Endometrial microvascular endothelial cells (primary cell): ENCODE data around the gene ARHGAP1. TPM values are rescaled to one million over a fixed set of nuclear protein-coding genes. Genes with fewer than 3 reads are reported as not detected.
"Not testable (repeated sequence)": the region's sequence is repeated elsewhere in the genome, so short reads cannot be mapped to it uniquely, and the experiment has no call there.

Source experiments
- in situ Hi-C: cut with HindIII; loops from 2 replicates; pipeline ENCODE4 v1.10.0; 2017; ENCODE audit warnings: low sequenced_read_pairs, low pct_unique_long_range_greater_than_20kb; ENCODE audit errors: inconsistent ontology term
- total RNA-seq: library from RNA; depleted of rRNA; stranded (reverse); fragments of >200 nt; gene quantifications from one replicate; pipeline ENCODE4 v1.2.3, GENCODE V29; 2015; ENCODE audit errors: inconsistent ontology term

Gene ARHGAP1
- total RNA-seq, 1 donor from 2014 or later = 29.1 TPM

DNA sequence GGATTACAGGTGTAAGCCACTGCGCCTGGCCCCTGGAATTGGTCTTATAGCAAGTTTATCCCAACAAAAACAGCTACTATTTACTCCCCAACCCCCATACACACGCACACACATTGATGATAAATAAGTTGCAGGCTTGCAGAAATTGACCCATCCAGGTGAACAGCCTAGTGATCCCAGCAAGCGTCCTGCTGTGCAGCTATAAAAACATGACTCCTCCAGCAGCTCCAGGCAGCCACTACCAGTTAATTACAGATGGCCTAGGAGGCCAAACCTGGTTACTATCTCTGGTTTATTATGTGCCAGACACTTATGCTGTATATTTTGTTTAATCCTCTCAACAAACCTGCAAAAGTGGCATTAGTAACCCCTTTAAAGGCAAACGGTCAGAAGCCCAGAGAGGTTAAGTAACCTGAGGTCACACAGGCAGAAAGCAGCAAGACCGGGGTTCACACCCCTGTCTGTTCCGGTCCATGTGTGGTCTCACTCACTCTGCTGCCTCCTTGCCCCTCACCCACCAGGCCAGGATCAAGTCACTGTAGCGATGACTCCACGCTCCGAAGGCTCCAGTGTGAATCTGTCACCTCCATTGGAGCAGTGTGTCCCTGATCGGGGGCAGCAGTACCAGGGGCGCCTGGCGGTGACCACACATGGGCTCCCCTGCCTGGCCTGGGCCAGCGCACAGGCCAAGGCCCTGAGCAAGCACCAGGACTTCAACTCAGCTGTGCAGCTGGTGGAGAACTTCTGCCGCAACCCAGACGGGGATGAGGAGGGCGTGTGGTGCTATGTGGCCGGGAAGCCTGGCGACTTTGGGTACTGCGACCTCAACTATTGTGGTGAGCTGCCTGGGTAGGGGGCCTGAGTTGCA, 25.2 kb upstream of the ARHGAP1 start:
- in situ Hi-C loops = no loop called here

GRCh38 chr11:46724088-46724487, 23.7 kb upstream of the ARHGAP1 start:
- in situ Hi-C loops = no loop called here

DNA sequence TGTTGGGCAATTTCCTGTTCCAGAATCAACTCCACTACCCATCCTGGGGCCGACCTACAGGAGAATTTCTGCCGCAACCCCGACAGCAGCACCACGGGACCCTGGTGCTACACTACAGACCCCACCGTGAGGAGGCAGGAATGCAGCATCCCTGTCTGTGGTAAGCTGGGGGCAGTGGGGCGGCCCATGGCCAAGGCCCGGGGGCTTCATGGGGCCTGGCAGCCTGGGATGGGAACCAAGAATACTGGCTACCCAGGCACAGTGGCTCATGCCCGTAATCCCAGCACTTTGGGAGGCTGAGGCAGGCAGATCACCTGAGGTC, 22.9 kb upstream of the ARHGAP1 start:
- in situ Hi-C loops = no loop called here

DNA sequence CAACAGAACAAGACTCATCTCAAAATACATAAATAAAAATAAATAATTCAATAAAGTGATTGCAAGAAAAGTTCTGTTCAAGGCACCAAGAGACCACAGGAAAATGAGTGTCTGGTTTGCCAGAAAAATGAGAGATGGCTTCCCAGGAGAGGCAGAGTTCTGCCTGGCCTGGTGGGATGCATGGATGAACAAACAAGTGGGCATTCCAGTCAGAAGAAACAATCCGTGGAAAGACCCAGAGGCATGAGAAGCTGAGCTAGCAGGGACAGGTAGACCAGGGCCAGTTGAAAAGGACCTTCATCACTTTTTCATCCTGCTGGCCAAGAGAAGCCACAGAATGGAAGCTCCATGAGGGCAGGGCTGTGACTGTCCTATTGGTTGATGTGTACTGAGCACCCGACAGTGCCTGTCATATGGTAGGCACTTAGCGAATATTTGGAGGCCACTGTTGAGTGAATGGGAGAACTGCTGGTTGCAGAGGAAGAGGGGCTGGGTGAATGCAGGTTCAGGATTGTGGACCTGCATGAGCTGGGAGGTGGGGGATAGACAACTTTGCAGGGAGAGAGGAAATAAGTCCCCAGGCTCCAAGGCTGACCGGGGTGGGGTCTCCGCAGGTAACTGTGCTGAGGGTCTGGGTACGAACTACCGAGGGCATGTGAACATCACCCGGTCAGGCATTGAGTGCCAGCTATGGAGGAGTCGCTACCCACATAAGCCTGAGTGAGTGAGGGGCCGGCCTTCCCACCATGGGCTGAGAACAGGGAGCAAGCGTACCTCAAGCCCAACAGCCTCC, 22.3 kb upstream of the ARHGAP1 start:
- in situ Hi-C loops = no loop called here

GRCh38 chr11:46721286-46721685, 20.9 kb upstream of the ARHGAP1 start:
- in situ Hi-C loops = no loop called here

GRCh38 chr11:46719543-46720218, 19.3 kb upstream of the ARHGAP1 start:
- in situ Hi-C loops = no loop called here

DNA sequence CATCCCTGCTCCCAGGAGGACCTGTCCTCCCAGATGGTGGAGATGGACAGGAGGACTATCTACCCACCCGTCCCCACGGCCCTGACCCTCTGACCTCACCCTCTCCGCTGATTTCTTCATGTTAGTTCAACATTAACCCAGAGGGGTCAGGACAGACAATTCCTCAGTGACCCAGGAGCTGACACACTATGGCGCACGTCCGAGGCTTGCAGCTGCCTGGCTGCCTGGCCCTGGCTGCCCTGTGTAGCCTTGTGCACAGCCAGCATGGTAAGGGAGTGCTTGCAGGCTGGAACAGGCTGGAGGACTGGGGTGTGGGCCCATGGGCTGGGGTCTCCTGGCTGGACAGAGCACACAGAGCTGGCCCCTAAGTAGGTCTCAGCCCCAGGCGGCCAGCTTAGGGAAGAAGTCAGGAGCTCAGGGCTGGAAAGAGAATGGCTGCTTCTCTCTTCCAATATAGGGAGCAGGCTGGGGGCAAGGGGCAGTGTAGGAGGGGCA, 18.7 kb upstream of the ARHGAP1 start, which contains the start of gene F2:
TSS of gene F2 (plus strand) at position 166 of the 495 bp plus-strand sequence. CDS start at position 189, 23 bp downstream.
- in situ Hi-C loops = no loop called here

DNA sequence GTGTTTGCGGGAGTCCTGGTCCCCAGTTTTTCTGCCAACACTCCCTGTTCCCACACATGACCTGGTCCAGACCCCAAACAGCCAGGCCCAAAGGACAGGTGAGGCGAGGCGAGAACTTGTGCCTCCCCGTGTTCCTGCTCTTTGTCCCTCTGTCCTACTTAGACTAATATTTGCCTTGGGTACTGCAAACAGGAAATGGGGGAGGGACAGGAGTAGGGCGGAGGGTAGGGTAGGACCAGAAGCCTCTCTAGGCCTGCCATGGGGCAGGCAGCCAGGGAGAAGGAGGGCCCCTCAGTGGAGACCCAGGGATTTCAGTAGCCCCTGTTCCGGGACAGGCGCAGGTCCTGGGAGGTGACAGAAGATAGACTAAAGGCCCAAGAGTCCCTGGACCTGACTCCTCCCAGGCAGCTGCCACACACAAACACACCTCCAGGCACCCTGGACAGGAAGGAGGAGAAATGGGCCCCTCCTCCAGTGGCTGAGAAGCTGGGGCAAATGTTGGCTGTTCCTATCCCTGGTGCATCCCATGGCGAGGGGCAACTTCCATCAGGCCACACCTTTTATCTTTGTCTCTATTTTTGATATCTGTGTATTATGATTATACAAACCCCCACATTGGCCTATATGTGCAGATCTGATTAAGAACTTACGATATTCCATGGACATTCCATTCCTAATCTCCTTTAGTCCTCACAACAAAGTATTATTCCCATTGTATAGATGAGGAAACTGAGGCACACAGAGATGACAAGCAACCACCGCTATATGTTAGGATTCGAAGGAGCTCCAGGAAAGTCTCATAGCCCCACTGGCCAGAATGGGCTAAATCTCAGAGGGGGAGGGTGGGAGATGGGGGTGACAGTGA, 18.0 kb upstream of the ARHGAP1 start:
- in situ Hi-C loops = no loop called here

- in situ Hi-C loops = not testable (repeated sequence)
These were observed 17.4 kb upstream of the ARHGAP1 start for GRCh38 chr11:46717825-46718154.

DNA sequence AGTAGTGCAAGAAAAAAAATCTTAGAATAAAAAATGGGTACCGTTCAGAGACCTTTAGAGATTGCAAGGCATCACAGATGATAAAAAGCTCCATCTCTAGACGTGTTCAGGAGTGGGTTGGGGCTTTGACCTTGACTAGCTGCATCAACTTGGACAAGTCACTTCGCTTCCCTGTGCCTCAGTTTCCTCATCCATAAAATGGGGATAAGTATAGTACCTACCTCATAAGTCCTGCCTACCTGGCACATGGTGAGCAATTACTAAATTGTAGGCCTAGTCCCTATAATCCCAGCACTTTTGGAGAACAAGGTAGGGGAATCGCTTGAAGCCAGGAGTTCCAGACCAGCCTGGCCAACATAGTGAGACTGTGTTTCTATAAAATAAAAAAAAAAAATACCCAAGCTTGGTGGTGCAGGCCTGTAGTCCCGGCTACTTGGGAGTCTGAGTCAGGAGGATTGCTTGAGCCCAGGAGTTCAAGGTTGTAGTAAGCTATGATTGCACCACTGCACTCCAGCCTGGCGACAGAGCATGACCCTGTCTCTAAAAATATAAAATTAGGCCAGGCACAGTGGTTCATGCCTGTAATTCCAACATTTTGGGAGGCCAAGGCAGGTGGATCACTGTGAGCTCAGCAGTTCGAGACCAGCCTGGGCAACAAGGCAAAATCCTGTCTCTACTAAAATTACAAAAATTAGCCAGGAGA, 12.6 kb upstream of the ARHGAP1 start:
- in situ Hi-C loops = no loop called here

DNA sequence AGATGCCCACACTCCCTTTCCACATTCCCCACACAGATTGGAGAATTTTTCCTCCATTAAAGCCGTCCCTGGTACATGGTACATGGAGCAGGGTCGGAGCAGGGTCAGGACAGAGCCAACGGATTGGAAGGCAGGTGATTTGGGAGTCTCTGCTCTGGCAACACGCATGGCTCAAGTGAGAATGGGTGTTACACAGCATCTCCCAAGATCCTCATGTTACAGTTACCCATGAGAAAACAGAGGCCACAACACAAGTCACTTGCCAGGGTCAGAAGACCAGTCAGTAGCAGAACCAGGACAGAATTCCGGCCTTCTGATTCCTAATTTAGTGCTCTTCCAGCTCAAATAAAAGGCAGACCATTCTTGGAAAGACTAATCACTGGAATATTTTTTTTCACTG, 10.9 kb upstream of the ARHGAP1 start:
- in situ Hi-C loops = no loop called here

GRCh38 chr11:46710821-46711269, 10.4 kb upstream of the ARHGAP1 start:
- in situ Hi-C loops = no loop called here

- in situ Hi-C loops = not testable (repeated sequence)
These were observed 8.9 kb upstream of the ARHGAP1 start for GRCh38 chr11:46709351-46709750.

- in situ Hi-C loops = no loop called here
These were observed 6.5 kb upstream of the ARHGAP1 start for GRCh38 chr11:46706886-46707285.

GRCh38 chr11:46705070-46705688, 4.8 kb upstream of the ARHGAP1 start:
- in situ Hi-C loops = no loop called here

GRCh38 chr11:46701078-46701654, 747 bp upstream of the ARHGAP1 start:
- in situ Hi-C loops = no loop called here

DNA sequence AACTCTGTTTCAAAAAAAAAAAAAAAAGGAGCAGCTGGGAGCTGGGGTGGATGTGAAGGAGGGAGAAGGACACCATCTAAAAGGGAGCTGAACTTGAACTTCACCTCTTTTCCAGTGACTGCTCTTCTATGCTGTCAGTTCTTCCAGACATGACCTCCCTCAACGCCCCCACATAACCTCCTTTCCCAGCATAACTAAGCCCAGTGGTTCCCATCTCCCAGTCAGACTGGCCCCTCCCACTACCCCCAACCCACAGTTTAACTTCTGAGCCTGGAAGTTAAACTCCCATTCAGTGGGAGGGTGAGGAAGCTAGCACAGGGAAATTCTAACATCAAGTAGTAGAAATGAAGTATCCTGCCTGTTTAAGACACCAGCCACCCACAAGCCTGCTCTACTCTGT, 1.8 kb downstream of the ARHGAP1 start:
- in situ Hi-C loops = no loop called here
